Measurements from ENCODE around the gene RARB.
A peak's percentile ranks its signal among the peaks of the same experiment; 100 is the strongest.

RARB gene

DNA sequence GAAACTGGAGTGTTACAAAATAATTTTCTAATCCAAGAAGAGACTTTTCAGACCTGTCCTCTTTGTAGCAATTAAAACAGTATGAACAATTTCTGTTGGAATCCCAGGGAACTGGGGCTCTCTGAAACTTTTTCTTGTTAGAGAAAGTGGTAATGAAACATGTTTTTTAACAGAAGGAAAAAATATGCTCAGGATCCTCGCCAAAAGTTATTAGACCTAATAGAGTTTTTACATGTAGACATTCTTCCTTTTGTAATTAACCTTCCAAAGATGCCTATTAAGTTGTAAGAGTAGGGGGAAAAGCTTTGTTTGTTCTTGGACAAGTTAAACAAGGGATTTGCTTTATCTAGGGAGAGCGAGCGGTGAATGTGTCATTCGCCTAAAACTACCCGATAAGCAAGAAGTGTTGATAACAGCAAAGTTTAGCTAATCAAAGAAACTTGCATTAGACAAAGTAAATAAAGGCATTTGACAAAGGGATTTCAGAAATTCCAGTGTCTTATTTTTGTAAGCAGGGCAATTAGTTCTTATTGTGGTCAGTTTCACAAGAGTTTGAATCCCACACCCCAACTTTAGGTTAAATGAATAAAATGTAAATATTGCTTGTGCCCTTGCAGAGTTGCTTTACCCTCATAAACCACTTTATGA is 2.3 kb downstream of the RARB start (continued):
- TF ChIP-seq ZNF366 (tag by site-specific recombination; conservative IDR thresholded peaks at IDR 0.05) (0 out of 2 replicates have a peak, but pooled peaks have one; percentile 15), KLF1 (tag by site-specific recombination; IDR thresholded peaks at IDR 0.05) (no peak), ZNF112 (tag by site-specific recombination; IDR thresholded peaks at IDR 0.05) (no peak), GFI1B (tag by site-specific recombination; IDR thresholded peaks at IDR 0.05) (0 out of 2 replicates have a peak, but pooled peaks have one; percentile 29), ZNF623 (tag by site-specific recombination; IDR thresholded peaks at IDR 0.05) (no peak), ZNF266 (tag by site-specific recombination; IDR thresholded peaks at IDR 0.05; ENCODE audit: low read depth) (no peak), ZFP37 (tag by site-specific recombination; IDR thresholded peaks at IDR 0.05) (no peak), ZNF311 (tag by site-specific recombination; IDR thresholded peaks at IDR 0.05; ENCODE audit: borderline replicate concordance) (no peak), IKZF3 (tag by site-specific recombination; IDR thresholded peaks at IDR 0.05) (peak; percentile 34; the same call in 1 of the 2 replicates), ZNF555 (tag by site-specific recombination; conservative IDR thresholded peaks at IDR 0.05) (no peak), FEZF1 (tag by site-specific recombination; IDR thresholded peaks at IDR 0.05) (peak; percentile 56; the same call in 1 of the 2 replicates), ZNF843 (tag by site-specific recombination; IDR thresholded peaks at IDR 0.05) (0 out of 2 replicates have a peak, but pooled peaks have one; percentile 57), ZEB2 (tag by site-specific recombination; IDR thresholded peaks at IDR 0.05) (0 out of 2 replicates have a peak, but pooled peaks have one; percentile 26), ZNF121 (tag by site-specific recombination; IDR thresholded peaks at IDR 0.05) (no peak)
- TF ChIP-seq, protein P1, sequence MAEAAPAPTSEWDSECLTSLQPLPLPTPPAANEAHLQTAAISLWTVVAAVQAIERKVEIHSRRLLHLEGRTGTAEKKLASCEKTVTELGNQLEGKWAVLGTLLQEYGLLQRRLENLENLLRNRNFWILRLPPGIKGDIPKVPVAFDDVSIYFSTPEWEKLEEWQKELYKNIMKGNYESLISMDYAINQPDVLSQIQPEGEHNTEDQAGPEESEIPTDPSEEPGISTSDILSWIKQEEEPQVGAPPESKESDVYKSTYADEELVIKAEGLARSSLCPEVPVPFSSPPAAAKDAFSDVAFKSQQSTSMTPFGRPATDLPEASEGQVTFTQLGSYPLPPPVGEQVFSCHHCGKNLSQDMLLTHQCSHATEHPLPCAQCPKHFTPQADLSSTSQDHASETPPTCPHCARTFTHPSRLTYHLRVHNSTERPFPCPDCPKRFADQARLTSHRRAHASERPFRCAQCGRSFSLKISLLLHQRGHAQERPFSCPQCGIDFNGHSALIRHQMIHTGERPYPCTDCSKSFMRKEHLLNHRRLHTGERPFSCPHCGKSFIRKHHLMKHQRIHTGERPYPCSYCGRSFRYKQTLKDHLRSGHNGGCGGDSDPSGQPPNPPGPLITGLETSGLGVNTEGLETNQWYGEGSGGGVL (tag by site-specific recombination; IDR thresholded peaks at IDR 0.05), result 0 out of 2 replicates have a peak, but pooled peaks have one; percentile 10
- TF ChIP-seq, protein P2, sequence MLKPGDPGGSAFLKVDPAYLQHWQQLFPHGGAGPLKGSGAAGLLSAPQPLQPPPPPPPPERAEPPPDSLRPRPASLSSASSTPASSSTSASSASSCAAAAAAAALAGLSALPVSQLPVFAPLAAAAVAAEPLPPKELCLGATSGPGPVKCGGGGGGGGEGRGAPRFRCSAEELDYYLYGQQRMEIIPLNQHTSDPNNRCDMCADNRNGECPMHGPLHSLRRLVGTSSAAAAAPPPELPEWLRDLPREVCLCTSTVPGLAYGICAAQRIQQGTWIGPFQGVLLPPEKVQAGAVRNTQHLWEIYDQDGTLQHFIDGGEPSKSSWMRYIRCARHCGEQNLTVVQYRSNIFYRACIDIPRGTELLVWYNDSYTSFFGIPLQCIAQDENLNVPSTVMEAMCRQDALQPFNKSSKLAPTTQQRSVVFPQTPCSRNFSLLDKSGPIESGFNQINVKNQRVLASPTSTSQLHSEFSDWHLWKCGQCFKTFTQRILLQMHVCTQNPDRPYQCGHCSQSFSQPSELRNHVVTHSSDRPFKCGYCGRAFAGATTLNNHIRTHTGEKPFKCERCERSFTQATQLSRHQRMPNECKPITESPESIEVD (tag by site-specific recombination; IDR thresholded peaks at IDR 0.05), result peak; percentile 88

DNA sequence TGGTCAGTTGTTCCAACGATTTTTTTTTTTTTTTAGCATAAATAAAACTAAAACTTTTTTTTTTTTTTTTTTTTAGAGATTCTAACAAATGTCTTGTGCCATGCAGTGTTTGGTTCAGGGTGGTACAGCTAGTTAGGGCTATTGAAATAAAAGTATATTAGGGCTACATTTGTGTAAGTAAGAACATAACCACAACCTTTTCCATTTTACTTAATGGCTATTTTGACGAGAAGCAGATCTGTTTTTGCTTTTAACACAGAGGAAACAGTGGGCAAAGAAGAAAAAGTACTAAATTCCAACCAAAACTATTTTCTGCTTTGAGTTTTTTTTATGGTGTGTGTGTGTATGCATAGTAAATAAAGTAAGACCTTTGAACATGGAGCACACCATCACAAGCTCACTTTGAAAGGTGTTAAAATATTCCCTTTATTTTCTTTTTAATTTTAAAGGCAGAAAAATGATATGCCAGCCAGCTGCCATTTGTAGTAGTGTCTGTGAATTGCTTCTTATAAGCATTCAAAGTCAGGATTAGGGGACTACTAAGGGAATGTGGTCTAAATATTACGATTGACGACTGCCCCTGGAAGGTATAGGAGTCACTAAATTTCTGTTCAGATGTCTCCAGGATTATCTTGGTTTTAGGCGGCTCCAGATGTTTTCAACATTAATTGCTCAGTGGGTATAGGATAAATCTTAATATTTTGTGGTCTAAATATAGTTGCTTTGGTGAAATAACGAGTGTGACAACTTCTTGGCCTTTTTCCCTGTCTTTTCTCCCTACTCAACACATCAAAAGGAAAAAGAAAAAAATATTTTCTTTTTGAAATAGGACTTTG is 3.1 kb downstream of the RARB start:
- Histone ChIP-seq H3K27ac (ENCODE audit: extremely low read depth, low read depth, low read length) (no peak overlapping the region), H3K9me3 (ENCODE audit: control insufficient read depth, insufficient read depth, low read depth, low read length) (no peaks in the 10 kb centered on the region), H3K36me3 (ENCODE audit: control insufficient read depth in 2 of 2, insufficient read depth in 1 of 2, low read length in 2 of 2) (no peaks in the 10 kb centered on the region), H3K4me1 (ENCODE audit: control insufficient read depth, insufficient read depth, low read length) (peaks cover 9% of the 10 kb centered on the region), H3K4me3 (ENCODE audit: low read depth, low read length) (peak overlapping the region; percentile 56)
- POLR2A ChIA-PET, result no interaction called here
- CTCF ChIA-PET, result interaction anchor here (1.0 kb wide), 1 partner anchor 147 kb away, joined by 4 read pairs; no protein-coding TSS in a partner anchor
- TF ChIP-seq ZNF211 (tag by site-specific recombination; IDR thresholded peaks at IDR 0.05; ENCODE audit: low read depth) (no peak), REPIN1 (tag by site-specific recombination; IDR thresholded peaks at IDR 0.05; ENCODE audit: low read depth) (no peak), ZNF677 (tag by site-specific recombination; IDR thresholded peaks at IDR 0.05) (no peak), ZNF610 (tag by site-specific recombination; IDR thresholded peaks at IDR 0.05; ENCODE audit: borderline replicate concordance) (no peak), GLI4 (tag by site-specific recombination; IDR thresholded peaks at IDR 0.05) (no peak), ZNF514 (tag by site-specific recombination; IDR thresholded peaks at IDR 0.05) (no peak), SCRT2 (tag by site-specific recombination; IDR thresholded peaks at IDR 0.05) (no peak)
- TF ChIP-seq, protein P3, sequence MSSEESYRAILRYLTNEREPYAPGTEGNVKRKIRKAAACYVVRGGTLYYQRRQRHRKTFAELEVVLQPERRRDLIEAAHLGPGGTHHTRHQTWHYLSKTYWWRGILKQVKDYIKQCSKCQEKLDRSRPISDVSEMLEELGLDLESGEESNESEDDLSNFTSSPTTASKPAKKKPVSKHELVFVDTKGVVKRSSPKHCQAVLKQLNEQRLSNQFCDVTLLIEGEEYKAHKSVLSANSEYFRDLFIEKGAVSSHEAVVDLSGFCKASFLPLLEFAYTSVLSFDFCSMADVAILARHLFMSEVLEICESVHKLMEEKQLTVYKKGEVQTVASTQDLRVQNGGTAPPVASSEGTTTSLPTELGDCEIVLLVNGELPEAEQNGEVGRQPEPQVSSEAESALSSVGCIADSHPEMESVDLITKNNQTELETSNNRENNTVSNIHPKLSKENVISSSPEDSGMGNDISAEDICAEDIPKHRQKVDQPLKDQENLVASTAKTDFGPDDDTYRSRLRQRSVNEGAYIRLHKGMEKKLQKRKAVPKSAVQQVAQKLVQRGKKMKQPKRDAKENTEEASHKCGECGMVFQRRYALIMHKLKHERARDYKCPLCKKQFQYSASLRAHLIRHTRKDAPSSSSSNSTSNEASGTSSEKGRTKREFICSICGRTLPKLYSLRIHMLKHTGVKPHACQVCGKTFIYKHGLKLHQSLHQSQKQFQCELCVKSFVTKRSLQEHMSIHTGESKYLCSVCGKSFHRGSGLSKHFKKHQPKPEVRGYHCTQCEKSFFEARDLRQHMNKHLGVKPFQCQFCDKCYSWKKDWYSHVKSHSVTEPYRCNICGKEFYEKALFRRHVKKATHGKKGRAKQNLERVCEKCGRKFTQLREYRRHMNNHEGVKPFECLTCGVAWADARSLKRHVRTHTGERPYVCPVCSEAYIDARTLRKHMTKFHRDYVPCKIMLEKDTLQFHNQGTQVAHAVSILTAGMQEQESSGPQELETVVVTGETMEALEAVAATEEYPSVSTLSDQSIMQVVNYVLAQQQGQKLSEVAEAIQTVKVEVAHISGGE (tag by site-specific recombination; conservative IDR thresholded peaks at IDR 0.05; ENCODE audit: low read depth), result no peak
